Epithelial cell of proximal tubule (primary cell): Measurements from ENCODE around the gene PLRG1. TPM values are rescaled to one million over a fixed set of nuclear protein-coding genes. Genes with fewer than 3 reads are reported as not detected.
A peak's percentile ranks its signal among the peaks of the same experiment; 100 is the strongest.

Experiments
- DNase-seq: peaks from one replicate; pipeline ENCODE4 v3.0.0-alpha.2; 2011; ENCODE audit warnings: low read depth
- H3K4me3 ChIP-seq: 2 replicates; pipeline ENCODE4 v1.5.1; 2011; ENCODE audit warnings: low read depth, mild to moderate bottlenecking, low read length
- CTCF ChIP-seq: conservative IDR thresholded peaks from 2 replicates; pipeline ENCODE4 v1.5.1; 2012; ENCODE audit warnings: low read depth, mild to moderate bottlenecking, low read length
- total RNA-seq: library from RNA; depleted of rRNA; stranded (reverse); fragments of >200 nt; gene quantifications from 2 replicates; pipeline ENCODE4 v1.2.3, GENCODE V29; 2015

Gene PLRG1
- total RNA-seq, 1 donor from 2014 or later = 94.4 TPM

DNA sequence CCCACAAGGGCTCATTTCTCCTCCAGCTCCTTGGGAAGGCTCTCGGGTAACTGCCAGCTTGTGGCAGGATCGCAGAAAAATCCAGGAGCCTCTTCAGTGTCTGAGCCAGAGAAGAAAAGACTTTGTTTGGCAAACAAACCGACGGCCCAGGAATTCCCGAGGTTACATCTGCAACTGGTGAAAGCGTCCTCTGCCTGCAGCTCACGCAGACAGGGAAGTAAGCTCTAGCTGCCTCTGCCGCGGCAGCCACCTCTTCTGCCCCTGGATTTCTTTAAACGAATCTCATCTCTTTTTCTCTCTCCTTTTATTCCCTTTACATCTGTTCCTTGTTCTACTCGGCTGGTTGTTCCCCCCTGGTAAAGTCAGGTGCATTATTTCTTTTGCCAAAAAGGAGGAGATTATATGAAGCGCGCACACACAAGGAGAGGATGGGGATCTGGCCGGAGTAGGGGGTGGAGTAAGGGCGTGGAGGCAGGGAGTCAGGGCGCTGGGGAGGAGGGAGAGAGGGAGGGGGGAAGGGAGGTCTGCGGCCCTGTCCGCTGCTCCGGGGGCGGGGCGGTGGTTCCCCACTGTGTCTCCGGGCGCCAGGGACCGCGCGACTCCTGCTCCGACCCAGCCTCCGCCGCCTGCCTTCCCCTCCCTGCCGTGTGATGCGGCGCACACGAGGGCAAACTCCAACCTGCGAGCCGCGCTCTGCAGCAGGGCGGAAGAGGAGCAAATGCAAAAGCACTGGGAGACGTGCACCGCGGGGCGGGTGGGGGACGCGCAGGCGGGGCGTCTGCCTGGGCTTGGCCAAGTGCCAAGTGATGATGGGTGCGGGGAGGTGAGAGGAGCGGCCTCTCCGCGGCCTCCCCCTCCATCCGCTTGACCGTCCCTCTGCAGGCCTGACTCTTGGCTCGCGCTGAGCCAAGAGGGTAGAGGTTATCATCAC, 58.6 kb downstream of the PLRG1 start, which contains the start of gene DCHS2:
DCHS2 (minus strand) TSS at position 459 of the 931 bp plus-strand sequence; CDS start at position 15, 444 bp downstream.
- no peak for TF ChIP-seq CTCF
- peak within 1 kb of the TSS; percentile 35 for H3K4me3 ChIP-seq
- DNase-seq = no peak

DNA sequence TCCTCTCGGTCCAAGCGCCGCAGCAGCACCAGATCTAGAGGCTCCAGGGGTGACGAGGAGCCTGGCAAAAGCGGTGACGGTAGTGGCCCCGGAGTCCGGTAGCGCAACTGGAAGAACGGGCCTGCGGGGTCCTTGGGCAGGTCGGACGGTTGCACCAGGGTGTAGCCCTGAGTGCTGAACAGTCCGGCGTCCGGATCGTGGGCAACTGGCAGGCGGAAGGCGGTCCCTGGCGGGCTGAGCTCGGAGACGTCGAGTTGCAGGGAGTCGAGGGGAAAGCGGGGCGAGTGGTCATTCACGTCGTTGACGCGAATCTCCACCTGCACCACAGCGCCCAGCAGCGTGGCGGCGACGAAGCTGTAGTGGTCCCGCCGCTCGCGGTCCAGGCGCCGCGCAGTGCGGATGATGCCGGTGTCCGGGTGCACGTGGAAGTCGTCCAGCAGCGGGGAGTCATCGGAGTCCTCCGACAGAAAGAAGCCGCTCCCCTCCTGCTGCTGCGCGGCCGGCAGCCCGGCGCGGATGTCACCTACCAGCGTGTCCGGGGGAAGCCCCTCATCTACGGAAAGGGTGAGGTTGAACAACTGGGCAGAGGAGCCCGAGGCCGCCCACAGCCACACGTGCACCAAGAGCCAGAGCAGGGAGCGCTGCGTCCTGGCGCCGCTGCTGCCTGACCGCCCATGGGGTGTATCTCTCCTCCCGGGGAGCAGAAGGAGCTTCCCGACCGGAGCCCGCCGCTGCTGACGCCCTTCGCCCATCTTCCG, 59.4 kb downstream of the PLRG1 start:
- peak overlapping the region; percentile 35 for H3K4me3 ChIP-seq
- TF ChIP-seq CTCF = no peak
- no peak for DNase-seq

DNA sequence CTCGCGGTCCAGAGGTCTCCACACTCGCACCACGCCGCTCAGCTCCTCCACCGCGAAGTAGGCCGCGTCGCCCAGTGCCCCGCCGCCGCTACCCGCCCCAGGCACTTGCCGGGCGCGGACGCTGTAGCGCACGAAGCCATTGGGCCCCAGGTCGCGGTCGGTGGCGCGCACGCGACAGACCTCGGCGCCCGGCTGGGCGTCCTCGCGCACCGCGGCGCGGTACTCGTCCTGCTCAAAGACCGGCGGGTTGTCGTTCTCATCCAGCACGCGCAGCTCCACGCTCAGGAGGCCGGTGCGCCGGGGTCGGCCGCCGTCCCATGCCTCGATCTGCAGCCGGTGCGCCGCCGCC, 60.0 kb downstream of the PLRG1 start:
- DNase-seq = no peak
- H3K4me3 ChIP-seq = no peak overlapping the region
- TF ChIP-seq CTCF = no peak

GRCh38 chr4:154489558-154490233, 60.5 kb downstream of the PLRG1 start:
- TF ChIP-seq CTCF = no peak
- no peak for DNase-seq

GRCh38 chr4:154487145-154487544, 63.1 kb downstream of the PLRG1 start:
- H3K4me3 ChIP-seq = no peak overlapping the region
- no peak for TF ChIP-seq CTCF
- DNase-seq = no peak

More at GRCh38 chr4:154489558-154490233, 60.5 kb downstream of the PLRG1 start:
- H3K4me3 ChIP-seq = no peak overlapping the region

GRCh38 chr4:154485127-154485773, 65.0 kb downstream of the PLRG1 start:
- H3K4me3 ChIP-seq = no peak overlapping the region
- no peak for DNase-seq
- no peak for TF ChIP-seq CTCF

Other genes with a start within 250 kb of the PLRG1 start
- gene DCHS2, start 58.6 kb downstream of the PLRG1 start, total RNA-seq = 0.12 and 0.87 TPM in 2 replicates
- gene FGB, start 12.6 kb upstream of the PLRG1 start, total RNA-seq = 2.9 and 54.3 TPM in 2 replicates
- 0.22 TPM in 1 of 2 replicates, not detected in the other for gene FGA, start 40.3 kb upstream of the PLRG1 start, total RNA-seq
- gene FGG, start 62.3 kb upstream of the PLRG1 start, total RNA-seq = 0.23 TPM in 1 of 2 replicates, not detected in the other
- 0.43 and 2.2 TPM in 2 replicates for gene LRAT, start 193.6 kb upstream of the PLRG1 start, total RNA-seq
- 0.40 and 0.43 TPM in 2 replicates for gene RBM46, start 230.9 kb upstream of the PLRG1 start, total RNA-seq